Measurements from ENCODE around the gene BCDIN3D.
"Not testable (repeated sequence)": the region's sequence is repeated elsewhere in the genome, so short reads cannot be mapped to it uniquely, and the experiment has no call there.

BCDIN3D gene

DNA sequence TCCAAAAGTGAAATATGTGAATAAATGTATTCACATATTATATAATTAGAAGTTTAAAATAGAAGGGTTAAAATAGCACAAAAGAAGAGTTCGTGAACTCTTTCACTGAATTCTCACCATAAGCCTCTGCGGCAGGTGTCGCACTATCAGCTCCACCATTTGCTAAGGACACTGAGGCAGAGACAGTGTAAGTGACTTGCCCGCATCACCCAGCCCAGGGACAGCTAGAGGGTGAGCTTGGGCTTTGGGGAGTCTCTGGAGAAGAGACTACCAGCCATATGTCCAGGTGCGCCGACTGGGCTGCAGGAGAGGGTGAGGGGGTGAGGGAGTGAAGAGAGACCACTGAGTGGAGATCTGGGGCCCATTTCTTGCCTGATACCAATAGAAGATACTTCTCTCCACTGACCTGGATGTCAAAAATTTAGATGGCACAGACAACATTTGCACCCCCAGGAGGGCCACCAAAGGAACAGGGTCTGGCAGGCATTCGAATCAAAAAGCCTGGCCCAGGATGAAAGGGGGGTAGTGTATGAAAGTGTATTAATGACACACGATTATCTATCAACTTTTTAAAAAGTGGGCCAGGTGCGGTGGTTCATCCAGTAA, 32.3 kb upstream of the BCDIN3D start:
- H3K4me3 ChIP-seq (ENCODE audit: low read length) = no peak overlapping the region
- TF ChIP-seq, protein P1, sequence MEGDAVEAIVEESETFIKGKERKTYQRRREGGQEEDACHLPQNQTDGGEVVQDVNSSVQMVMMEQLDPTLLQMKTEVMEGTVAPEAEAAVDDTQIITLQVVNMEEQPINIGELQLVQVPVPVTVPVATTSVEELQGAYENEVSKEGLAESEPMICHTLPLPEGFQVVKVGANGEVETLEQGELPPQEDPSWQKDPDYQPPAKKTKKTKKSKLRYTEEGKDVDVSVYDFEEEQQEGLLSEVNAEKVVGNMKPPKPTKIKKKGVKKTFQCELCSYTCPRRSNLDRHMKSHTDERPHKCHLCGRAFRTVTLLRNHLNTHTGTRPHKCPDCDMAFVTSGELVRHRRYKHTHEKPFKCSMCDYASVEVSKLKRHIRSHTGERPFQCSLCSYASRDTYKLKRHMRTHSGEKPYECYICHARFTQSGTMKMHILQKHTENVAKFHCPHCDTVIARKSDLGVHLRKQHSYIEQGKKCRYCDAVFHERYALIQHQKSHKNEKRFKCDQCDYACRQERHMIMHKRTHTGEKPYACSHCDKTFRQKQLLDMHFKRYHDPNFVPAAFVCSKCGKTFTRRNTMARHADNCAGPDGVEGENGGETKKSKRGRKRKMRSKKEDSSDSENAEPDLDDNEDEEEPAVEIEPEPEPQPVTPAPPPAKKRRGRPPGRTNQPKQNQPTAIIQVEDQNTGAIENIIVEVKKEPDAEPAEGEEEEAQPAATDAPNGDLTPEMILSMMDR (IDR thresholded peaks at IDR 0.05; ENCODE audit: insufficient read depth, low read depth, low read length, missing control alignments) = no peak
- DNase-seq (ENCODE audit: low read depth) = no peak

DNA sequence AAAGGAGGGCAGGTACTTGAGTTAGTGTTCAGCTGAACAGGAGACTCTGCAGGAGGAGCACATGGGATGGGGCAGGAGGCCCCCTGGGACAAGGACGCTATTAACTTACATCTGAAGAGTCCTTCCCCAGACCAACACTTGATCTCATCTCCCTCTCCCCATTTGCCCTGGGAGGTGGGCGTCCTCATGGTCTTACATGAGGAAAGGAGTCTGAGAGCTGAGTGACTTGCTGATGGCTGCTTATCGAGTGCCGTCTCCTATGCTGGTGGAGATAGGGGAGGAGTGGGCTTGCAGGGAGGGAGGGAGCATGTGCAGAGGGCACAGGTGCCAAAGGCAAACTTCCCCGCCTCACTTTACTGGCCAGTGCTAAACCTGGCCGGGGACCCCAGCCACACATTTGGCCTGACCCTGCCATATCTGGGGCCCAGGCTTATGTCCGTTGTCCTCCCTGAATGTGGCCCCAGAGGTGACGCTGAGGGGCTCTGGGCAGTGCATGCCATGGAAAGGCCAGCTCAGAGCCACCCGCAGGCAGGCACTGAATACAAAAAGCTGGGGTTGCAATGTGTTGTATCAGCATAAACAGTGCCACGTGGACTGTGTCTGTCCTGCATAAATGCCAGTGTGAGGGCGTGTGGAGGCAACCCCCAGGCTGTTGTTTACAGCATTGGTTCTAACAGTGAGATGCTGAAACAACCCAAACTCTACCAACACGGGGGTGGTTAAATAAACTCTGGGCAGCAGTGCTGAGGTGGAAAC, 31.4 kb upstream of the BCDIN3D start:
- H3K4me3 ChIP-seq (ENCODE audit: low read length) = no peak overlapping the region
- TF ChIP-seq, protein P1 (IDR thresholded peaks at IDR 0.05; ENCODE audit: insufficient read depth, low read depth, low read length, missing control alignments) = no peak
- DNase-seq (ENCODE audit: low read depth) = no peak

DNA sequence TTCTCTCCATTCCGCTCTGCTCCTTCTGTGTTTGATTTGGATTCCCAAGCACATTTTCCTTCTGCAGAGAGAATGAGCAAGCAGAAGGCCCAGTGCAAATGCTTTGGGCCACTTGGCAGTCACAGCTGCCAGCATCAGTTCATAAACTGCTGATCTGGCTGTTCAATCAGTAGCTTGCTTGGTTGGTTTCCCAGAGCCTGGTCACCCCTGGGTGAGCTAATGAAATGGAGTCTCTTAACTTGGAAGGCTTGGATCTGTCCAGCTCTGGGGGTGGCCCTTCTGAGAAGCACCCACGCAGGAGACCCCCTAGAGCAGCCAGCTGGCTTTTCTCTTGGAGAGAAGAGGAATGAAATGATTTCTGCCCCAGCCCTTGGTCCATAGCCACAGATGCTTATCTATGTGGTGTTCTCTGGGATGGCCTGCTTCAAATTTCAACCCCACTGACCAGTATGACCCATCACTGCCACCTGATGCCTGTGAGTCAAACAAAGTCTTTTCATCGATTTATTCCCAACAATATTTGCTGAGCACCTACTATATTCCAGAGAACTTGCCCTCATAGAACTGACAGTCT, 30.5 kb upstream of the BCDIN3D start:
- TF ChIP-seq, protein P1 (IDR thresholded peaks at IDR 0.05; ENCODE audit: insufficient read depth, low read depth, low read length, missing control alignments) = no peak
- DNase-seq (ENCODE audit: low read depth) = no peak
- no peak overlapping the region for H3K4me3 ChIP-seq (ENCODE audit: low read length)

DNA sequence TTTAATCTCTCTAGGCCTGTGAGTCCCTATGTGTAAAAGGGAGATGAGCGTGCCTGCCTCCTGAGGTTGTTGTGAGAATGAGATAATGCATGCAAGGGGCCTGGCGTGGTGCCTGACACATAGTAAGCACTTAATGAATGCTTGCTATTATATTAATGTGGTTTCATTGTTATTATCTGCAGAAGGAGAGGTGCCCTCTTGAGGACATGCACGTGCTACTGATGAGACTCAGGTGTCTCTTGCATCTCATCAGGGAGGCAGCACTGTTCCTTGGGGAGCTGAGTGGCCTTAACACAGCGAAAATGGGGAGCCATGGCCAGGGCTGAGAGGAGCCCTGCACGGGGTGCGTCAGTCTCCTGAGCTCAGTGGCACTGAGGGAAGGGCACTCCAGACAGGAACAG, 29.9 kb upstream of the BCDIN3D start:
- DNase-seq (ENCODE audit: low read depth) = peak; percentile 42
- TF ChIP-seq, protein P1 (IDR thresholded peaks at IDR 0.05; ENCODE audit: insufficient read depth, low read depth, low read length, missing control alignments) = no peak
- no peak overlapping the region for H3K4me3 ChIP-seq (ENCODE audit: low read length)

DNA sequence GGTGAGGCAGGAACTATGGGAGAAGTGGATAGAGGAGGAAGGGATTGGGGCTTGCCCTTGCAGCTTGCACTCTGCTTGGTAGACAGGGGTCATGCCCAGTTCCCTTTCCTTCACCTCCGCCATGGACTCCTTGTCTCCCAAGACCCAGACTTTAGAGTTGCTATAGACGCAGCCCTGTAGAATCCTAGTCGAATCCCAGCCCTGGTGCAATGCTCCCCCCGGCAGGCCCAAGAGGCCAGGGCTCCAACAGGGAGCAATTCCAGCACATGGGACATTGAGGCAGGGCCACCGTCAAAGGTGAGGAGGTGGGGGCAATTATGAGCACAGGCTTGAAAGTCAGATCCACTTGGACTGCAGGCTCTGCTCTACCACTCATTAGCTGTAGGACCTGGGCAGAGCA, 29.5 kb upstream of the BCDIN3D start:
- no peak overlapping the region for H3K4me3 ChIP-seq (ENCODE audit: low read length)
- TF ChIP-seq, protein P1 (IDR thresholded peaks at IDR 0.05; ENCODE audit: insufficient read depth, low read depth, low read length, missing control alignments) = no peak
- no peak for DNase-seq (ENCODE audit: low read depth)

DNA sequence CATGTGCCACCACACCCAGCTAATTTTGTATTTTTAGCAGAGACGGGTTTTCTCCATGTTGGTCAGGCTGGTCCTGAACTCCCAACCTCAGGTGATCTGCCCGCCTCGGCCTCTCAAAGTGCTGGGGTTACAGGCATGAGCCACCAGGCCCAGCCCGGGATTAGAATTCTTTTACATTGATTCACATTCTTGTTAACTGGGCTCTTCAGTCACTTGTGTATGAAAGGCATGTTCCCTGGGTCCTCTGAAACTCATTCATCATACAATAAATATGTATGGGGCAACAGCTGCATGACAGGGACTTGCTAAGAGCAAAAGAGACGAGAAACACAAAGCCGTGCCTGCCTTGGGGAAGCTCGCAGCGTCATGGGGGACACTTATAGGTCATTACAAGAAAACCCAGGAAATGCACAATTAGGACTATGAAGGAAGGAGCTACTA, 28.9 kb upstream of the BCDIN3D start:
- DNase-seq (ENCODE audit: low read depth) = peak; percentile 82
- H3K4me3 ChIP-seq (ENCODE audit: low read length) = not testable (repeated sequence)

DNA sequence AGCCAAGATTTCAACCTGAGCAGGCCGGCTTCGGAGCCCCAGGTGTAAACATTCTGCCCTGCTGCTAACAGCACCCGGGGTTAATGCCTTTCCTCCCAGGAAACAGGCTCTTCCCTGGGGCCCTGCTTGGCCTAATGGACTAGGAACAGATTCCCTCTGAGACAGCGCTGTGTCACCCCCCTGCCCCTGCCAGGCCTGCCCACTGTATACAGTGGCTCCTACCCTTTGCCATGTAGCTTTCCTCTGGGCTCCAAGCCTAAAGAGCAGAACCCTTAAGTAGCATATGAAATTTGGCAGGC, 28.3 kb upstream of the BCDIN3D start:
- TF ChIP-seq, protein P1 (IDR thresholded peaks at IDR 0.05; ENCODE audit: insufficient read depth, low read depth, low read length, missing control alignments) = no peak
- no peak overlapping the region for H3K4me3 ChIP-seq (ENCODE audit: low read length)
- DNase-seq (ENCODE audit: low read depth) = no peak
